Gastroesophageal sphincter (tissue), 3 donors: Measurements from ENCODE around the gene ST8SIA5.

Experiments used
- EP300 ChIP-seq: sonication (generic); formaldehyde crosslinking; IDR thresholded peaks from one replicate; pipeline ENCODE4 v1.6.1; 2017; ENCODE audit warnings: antibody characterized with exemption, mild to moderate bottlenecking
- POLR2A ChIP-seq, 2 donors: fragments of 450-650 bp; IDR thresholded peaks; one replicate each; pipeline ENCODE4 v1.6.1; 2017; ENCODE audit warnings: antibody characterized with exemption in 2 of 2, mild to moderate bottlenecking in 2 of 2, moderate library complexity in 1 of 2
- POLR2AphosphoS5 ChIP-seq: sonication (generic); formaldehyde crosslinking; IDR thresholded peaks from one replicate; pipeline ENCODE4 v1.6.1; 2017; ENCODE audit warnings: antibody characterized with exemption
- TF ChIP-seq, protein P1 (sequence below), 4 experiments: fragments of 200-600 bp in 2 of 4; fragments of 450-650 bp in 2 of 4; sonication (generic) in 1 of 4; IDR thresholded peaks; one replicate each; pipeline ENCODE4 v1.5.1; 2017 to 2019; ENCODE audit warnings: antibody characterized with exemption in 4 of 4, mild to moderate bottlenecking in 2 of 4, moderate library complexity in 2 of 4

DNA sequence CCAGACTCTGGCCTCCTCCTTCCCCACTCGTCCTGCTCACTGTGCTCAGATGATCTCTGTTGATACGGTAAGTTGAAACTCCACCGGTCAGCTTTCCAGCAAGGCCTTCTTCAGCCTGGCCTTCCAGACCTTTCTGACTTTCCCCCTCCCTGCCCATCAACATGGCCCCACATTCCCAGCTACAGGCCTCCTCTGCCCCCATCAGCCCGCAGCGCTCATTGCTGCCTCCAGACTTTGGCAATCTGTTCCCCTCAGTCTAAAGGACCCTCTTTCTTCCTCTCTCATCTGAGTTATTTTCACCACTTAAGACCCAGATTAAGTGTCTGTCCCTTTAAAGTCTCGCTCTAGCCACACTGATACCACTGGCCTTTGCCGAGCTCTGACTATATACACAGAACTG, 110.4 kb downstream of the ST8SIA5 start:
- TF ChIP-seq, protein P1, sequence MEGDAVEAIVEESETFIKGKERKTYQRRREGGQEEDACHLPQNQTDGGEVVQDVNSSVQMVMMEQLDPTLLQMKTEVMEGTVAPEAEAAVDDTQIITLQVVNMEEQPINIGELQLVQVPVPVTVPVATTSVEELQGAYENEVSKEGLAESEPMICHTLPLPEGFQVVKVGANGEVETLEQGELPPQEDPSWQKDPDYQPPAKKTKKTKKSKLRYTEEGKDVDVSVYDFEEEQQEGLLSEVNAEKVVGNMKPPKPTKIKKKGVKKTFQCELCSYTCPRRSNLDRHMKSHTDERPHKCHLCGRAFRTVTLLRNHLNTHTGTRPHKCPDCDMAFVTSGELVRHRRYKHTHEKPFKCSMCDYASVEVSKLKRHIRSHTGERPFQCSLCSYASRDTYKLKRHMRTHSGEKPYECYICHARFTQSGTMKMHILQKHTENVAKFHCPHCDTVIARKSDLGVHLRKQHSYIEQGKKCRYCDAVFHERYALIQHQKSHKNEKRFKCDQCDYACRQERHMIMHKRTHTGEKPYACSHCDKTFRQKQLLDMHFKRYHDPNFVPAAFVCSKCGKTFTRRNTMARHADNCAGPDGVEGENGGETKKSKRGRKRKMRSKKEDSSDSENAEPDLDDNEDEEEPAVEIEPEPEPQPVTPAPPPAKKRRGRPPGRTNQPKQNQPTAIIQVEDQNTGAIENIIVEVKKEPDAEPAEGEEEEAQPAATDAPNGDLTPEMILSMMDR (IDR thresholded peaks at IDR 0.05): no peak
- TF ChIP-seq POLR2AphosphoS5: no peak
- TF ChIP-seq EP300: no peak
- no peak for TF ChIP-seq POLR2A (IDR thresholded peaks at IDR 0.05)
